Fibroblast of lung (primary cell): ENCODE measurements around the gene PCSK6.

ENCODE experiments used
- CTCF ChIP-seq, 2 donors: IDR thresholded peaks in 1 of 2; conservative IDR thresholded peaks in 1 of 2; 1 replicate in 1 of 2; 2 replicates in 1 of 2; pipeline ENCODE4 v1.5.1; 2011 to 2012; ENCODE audit warnings: low read length in 2 of 2, control low read depth in 1 of 2, inconsistent platforms in 1 of 2, low read depth in 1 of 2, mild to moderate bottlenecking in 1 of 2
- EZH2 ChIP-seq: IDR thresholded peaks from 2 replicates; pipeline ENCODE4 v1.5.1; 2012; ENCODE audit warnings: low read length, control low read depth, mild to moderate bottlenecking; ENCODE audit errors: missing control alignments

GRCh38 chr15:101373577-101373976 lies 115.9 kb downstream of the PCSK6 start:
- TF ChIP-seq CTCF (conservative IDR thresholded peaks at IDR 0.05 in 1 of 2, IDR thresholded peaks at IDR 0.05 in 1 of 2; ENCODE audit: low read depth in 1 of 2, low read length in 2 of 2) (no peak), EZH2 (no peak)
